Liver (tissue), 3 donors: ENCODE measurements around the gene NCAM2.

ENCODE experiments used
- FOXA1 ChIP-seq: IDR thresholded peaks from 2 replicates; pipeline ENCODE4 v1.6.1; 2016; ENCODE audit warnings: antibody characterized with exemption
- GABPA ChIP-seq, 2 donors: IDR thresholded peaks in 1 of 2; conservative IDR thresholded peaks in 1 of 2; 2 replicates each; pipeline ENCODE4 v1.6.1; 2016; ENCODE audit warnings: antibody characterized with exemption in 2 of 2, mild to moderate bottlenecking in 1 of 2, moderate library complexity in 1 of 2
- MAX ChIP-seq: IDR thresholded peaks from 2 replicates; pipeline ENCODE4 v1.6.1; 2016; ENCODE audit warnings: antibody characterized with exemption
- YY1 ChIP-seq: IDR thresholded peaks from 2 replicates; pipeline ENCODE4 v1.6.1; 2016; ENCODE audit warnings: antibody characterized with exemption, mild to moderate bottlenecking
- TF ChIP-seq, protein P1 (sequence below): fragments of 150-350 bp; IDR thresholded peaks from 2 replicates; pipeline ENCODE4 v1.5.1; 2017; ENCODE audit warnings: improper control_type of control experiment, low read depth, low read length; ENCODE audit not compliant: missing input control
- TF ChIP-seq, protein P2 (sequence below): IDR thresholded peaks from 2 replicates; pipeline ENCODE4 v1.6.1; 2016; ENCODE audit warnings: antibody characterized with exemption, mild to moderate bottlenecking
- donor health status: healthy.
- donor health status: healthy.

- no peak for TF ChIP-seq GABPA (IDR thresholded peaks at IDR 0.05 in 1 of 2, conservative IDR thresholded peaks at IDR 0.05 in 1 of 2)
- TF ChIP-seq YY1, result no peak
- no peak for TF ChIP-seq FOXA1
- TF ChIP-seq MAX, result no peak
- TF ChIP-seq, protein P1, sequence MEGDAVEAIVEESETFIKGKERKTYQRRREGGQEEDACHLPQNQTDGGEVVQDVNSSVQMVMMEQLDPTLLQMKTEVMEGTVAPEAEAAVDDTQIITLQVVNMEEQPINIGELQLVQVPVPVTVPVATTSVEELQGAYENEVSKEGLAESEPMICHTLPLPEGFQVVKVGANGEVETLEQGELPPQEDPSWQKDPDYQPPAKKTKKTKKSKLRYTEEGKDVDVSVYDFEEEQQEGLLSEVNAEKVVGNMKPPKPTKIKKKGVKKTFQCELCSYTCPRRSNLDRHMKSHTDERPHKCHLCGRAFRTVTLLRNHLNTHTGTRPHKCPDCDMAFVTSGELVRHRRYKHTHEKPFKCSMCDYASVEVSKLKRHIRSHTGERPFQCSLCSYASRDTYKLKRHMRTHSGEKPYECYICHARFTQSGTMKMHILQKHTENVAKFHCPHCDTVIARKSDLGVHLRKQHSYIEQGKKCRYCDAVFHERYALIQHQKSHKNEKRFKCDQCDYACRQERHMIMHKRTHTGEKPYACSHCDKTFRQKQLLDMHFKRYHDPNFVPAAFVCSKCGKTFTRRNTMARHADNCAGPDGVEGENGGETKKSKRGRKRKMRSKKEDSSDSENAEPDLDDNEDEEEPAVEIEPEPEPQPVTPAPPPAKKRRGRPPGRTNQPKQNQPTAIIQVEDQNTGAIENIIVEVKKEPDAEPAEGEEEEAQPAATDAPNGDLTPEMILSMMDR, result no peak
- TF ChIP-seq, protein P2, sequence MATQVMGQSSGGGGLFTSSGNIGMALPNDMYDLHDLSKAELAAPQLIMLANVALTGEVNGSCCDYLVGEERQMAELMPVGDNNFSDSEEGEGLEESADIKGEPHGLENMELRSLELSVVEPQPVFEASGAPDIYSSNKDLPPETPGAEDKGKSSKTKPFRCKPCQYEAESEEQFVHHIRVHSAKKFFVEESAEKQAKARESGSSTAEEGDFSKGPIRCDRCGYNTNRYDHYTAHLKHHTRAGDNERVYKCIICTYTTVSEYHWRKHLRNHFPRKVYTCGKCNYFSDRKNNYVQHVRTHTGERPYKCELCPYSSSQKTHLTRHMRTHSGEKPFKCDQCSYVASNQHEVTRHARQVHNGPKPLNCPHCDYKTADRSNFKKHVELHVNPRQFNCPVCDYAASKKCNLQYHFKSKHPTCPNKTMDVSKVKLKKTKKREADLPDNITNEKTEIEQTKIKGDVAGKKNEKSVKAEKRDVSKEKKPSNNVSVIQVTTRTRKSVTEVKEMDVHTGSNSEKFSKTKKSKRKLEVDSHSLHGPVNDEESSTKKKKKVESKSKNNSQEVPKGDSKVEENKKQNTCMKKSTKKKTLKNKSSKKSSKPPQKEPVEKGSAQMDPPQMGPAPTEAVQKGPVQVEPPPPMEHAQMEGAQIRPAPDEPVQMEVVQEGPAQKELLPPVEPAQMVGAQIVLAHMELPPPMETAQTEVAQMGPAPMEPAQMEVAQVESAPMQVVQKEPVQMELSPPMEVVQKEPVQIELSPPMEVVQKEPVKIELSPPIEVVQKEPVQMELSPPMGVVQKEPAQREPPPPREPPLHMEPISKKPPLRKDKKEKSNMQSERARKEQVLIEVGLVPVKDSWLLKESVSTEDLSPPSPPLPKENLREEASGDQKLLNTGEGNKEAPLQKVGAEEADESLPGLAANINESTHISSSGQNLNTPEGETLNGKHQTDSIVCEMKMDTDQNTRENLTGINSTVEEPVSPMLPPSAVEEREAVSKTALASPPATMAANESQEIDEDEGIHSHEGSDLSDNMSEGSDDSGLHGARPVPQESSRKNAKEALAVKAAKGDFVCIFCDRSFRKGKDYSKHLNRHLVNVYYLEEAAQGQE, result no peak
Measured at GRCh38 chr21:21046063-21046462, 47.9 kb downstream of the NCAM2 start.
